GM12878 (cell line): ENCODE data around the gene MBNL1. TPM values are rescaled to one million over a fixed set of nuclear protein-coding genes. Genes with fewer than 3 reads are reported as not detected.

Experiments
- ATAC-seq: fragments of 200-7000 bp; cut with Tn5 transposase; 3 replicates; pipeline ENCODE4 v1.9.1; 2020; ENCODE audit warnings: mild to moderate bottlenecking, moderate library complexity
- BruUV-seq: library from RNA; stranded (reverse); fragments of 400-500 nt; replicated peaks from 2 replicates; lab custom pipeline; 2021; lab: Mats Ljungman, UMichigan
- CTCF ChIA-PET: fragments of 300-600 bp; sonication (Branson Sonifier 250); formaldehyde crosslinking; extraction: SDS; loops from one replicate; lab custom pipeline; 2021; ENCODE audit warnings: inconsistent platforms; lab: Yijun Ruan, JAX
- POLR2A ChIA-PET: fragments of 350-600 bp; formaldehyde crosslinking; extraction: SDS; loops from one replicate; lab custom pipeline; 2021; ENCODE audit warnings: inconsistent platforms; lab: Charles Lee
- RAD21 ChIA-PET: fragments of 300-600 bp; sonication (Branson Sonifier 250); formaldehyde crosslinking; loops from one replicate; lab custom pipeline; 2023; ENCODE audit warnings: antibody characterized with exemption; ENCODE audit not compliant: unreplicated experiment; lab: Charles Lee
- SMC1A ChIA-PET: fragments of 300-600 bp; sonication (Branson Sonifier 250); formaldehyde crosslinking; loops from one replicate; lab custom pipeline; 2023; ENCODE audit not compliant: unreplicated experiment, uncharacterized antibody; lab: Charles Lee
- DNase-seq: peaks from one replicate; pipeline ENCODE4 v3.0.0-alpha.2; 2011; ENCODE audit warnings: low read depth, low spot score
- FAIRE-seq: peaks from 3 replicates; lab custom pipeline; 2011; peaks lifted over from hg19 to GRCh38; lab: Jason Lieb, UNC
- H2AFZ ChIP-seq: 2 replicates; pipeline ENCODE4 v1.6.0; 2011; ENCODE audit warnings: low read depth, low read length, control low read depth; ENCODE audit not compliant: control insufficient read depth
- H3K27ac ChIP-seq: 2 replicates; pipeline ENCODE4 v1.5.1; 2011; ENCODE audit warnings: control low read depth; ENCODE audit not compliant: control insufficient read depth, insufficient read depth
- H3K27me3 ChIP-seq, 2 experiments: replicated peaks in 1 of 2; 2 replicates each; pipeline versions ENCODE4 v1.6.0 to v1.6.1; 2011; ENCODE audit warnings: low read length in 1 of 2; ENCODE audit not compliant: control insufficient read depth in 2 of 2, insufficient read depth in 2 of 2
- H3K36me3 ChIP-seq, 2 experiments: 2 replicates each; pipeline ENCODE4 v1.5.1; 2011; ENCODE audit warnings: low read length in 1 of 2; ENCODE audit not compliant: control insufficient read depth in 2 of 2, insufficient read depth in 2 of 2
- H3K4me1 ChIP-seq: 2 replicates; pipeline ENCODE4 v1.6.1; 2011; ENCODE audit warnings: mild to moderate bottlenecking, low read length, moderate library complexity, mixed read lengths; ENCODE audit not compliant: control insufficient read depth, insufficient read depth
- H3K4me2 ChIP-seq: 2 replicates; pipeline ENCODE4 v1.6.0; 2011; ENCODE audit warnings: control low read depth; ENCODE audit not compliant: control insufficient read depth, insufficient read depth
- H3K4me3 ChIP-seq: fragments of 200-600 bp; sonication (generic); 2 replicates; pipeline ENCODE4 v1.5.1; 2016
- H3K79me2 ChIP-seq: 2 replicates; pipeline ENCODE4 v1.6.0; 2011; ENCODE audit warnings: low read length; ENCODE audit not compliant: control insufficient read depth, insufficient read depth
- H3K9ac ChIP-seq: 2 replicates; pipeline ENCODE4 v1.8.0; 2011; ENCODE audit warnings: low read length, control low read depth, mixed read lengths; ENCODE audit not compliant: control insufficient read depth, insufficient read depth
- H3K9me3 ChIP-seq: replicated peaks from 3 replicates; pipeline ENCODE4 v1.5.1; 2011; ENCODE audit warnings: mild to moderate bottlenecking, low read length; ENCODE audit not compliant: control insufficient read depth, insufficient read depth
- H4K20me1 ChIP-seq: 2 replicates; pipeline ENCODE4 v1.6.0; 2011; ENCODE audit not compliant: control insufficient read depth, insufficient read depth
- EGR1 ChIP-seq, 2 experiments: IDR thresholded peaks; 1 replicate in 1 of 2; 2 replicates in 1 of 2; pipeline ENCODE4 v1.6.1; 2011 to 2012; ENCODE audit warnings: low read depth in 2 of 2, low read length in 2 of 2, borderline replicate concordance in 1 of 2, mild to moderate bottlenecking in 1 of 2, moderate library complexity in 1 of 2
- JUNB ChIP-seq: IDR thresholded peaks from 2 replicates; pipeline ENCODE4 v1.6.1; 2016; ENCODE audit warnings: antibody characterized with exemption, mild to moderate bottlenecking
- PAX8 ChIP-seq: fragments of 450-650 bp; IDR thresholded peaks from 2 replicates; pipeline ENCODE4 v1.6.1; 2017; ENCODE audit warnings: mild to moderate bottlenecking, moderate library complexity
- POLR2AphosphoS5 ChIP-seq: IDR thresholded peaks from 2 replicates; pipeline ENCODE4 v1.6.1; 2011; ENCODE audit warnings: mild to moderate bottlenecking, low read length, inconsistent platforms
- SREBF1 ChIP-seq: IDR thresholded peaks from 2 replicates; pipeline ENCODE4 v1.6.1; 2012; ENCODE audit warnings: mild to moderate bottlenecking, low read length
- TARDBP ChIP-seq: IDR thresholded peaks from 2 replicates; pipeline ENCODE4 v1.6.1; 2016; ENCODE audit warnings: borderline replicate concordance
- YY1 ChIP-seq: IDR thresholded peaks from 2 replicates; pipeline ENCODE4 v1.6.1; 2011; ENCODE audit warnings: low read depth, mild to moderate bottlenecking, low read length
- WGBS: methylation state at CpG from one replicate; pipeline ENCODE4 v1.1.6; 2016; ENCODE audit warnings: low lambda C conversion rate; ENCODE audit not compliant: insufficient replicate concordance, insufficient coverage; ENCODE audit errors: missing lambda C conversion rate; 5-methylcytosine and 5-hydroxymethylcytosine counted together
- in situ Hi-C: fragments of 300-500 bp; cut with MboI; formaldehyde crosslinking; loops from 9 replicates; pipeline ENCODE4 v1.14.3; 2018; ENCODE audit warnings: mixed read lengths
- intact Hi-C: fragments of 100-400 bp; cut with micrococcal nuclease; formaldehyde crosslinking; loops from one replicate; pipeline ENCODE4 v1.14.2; 2022; ENCODE audit not compliant: unreplicated experiment
- polyA plus RNA-seq, 11 experiments: library from polyadenylated mRNA; depleted of rRNA in 4 of 11; unstranded in 6 of 11; stranded (reverse) in 5 of 11; fragments of >200 nt; fragmentation: Nextera tagmentation in 4 of 11; fragmentation: Illumina TruSeq in 1 of 11; extraction: Ambion mirVana in 4 of 11; extraction: Trizol in 1 of 11; gene quantifications; 1 replicate in 1 of 11; 2 replicates in 10 of 11; pipeline versions ENCODE4 v1.2.1 to v1.2.3, GENCODE V29; 2011 to 2016; ENCODE audit warnings: inconsistent platforms in 2 of 11, missing spikeins in 2 of 11, low read depth in 1 of 11
- total RNA-seq, 4 experiments: library from RNA; depleted of rRNA in 3 of 4; stranded (reverse); fragments of >200 nt in 3 of 4; fragmentation: Illumina TruSeq in 1 of 4; extraction: Trizol in 1 of 4; gene quantifications; 2 replicates each; pipeline versions ENCODE4 v1.2.1 to v1.2.3, GENCODE V29; 2013 to 2021
- TF ChIP-seq, protein P1 (sequence below): fragments of 450-650 bp; formaldehyde crosslinking; IDR thresholded peaks from 2 replicates; pipeline ENCODE4 v1.4.0; 2022; ENCODE audit warnings: mild to moderate bottlenecking, moderate library complexity
- TF ChIP-seq, protein P2 (sequence below): IDR thresholded peaks from 2 replicates; pipeline ENCODE4 v1.6.1; 2011; ENCODE audit warnings: low read depth, mild to moderate bottlenecking, low read length, moderate library complexity, borderline replicate concordance; ENCODE audit errors: extremely low read depth
- TF ChIP-seq, protein P3 (sequence below): fragments of 450-650 bp; IDR thresholded peaks from 2 replicates; pipeline ENCODE4 v1.6.1; 2017; ENCODE audit warnings: low read depth, mild to moderate bottlenecking, moderate library complexity
- TF ChIP-seq, protein P4 (sequence below): fragments of 450-650 bp; IDR thresholded peaks from 2 replicates; pipeline ENCODE4 v1.6.1; 2017; ENCODE audit warnings: borderline replicate concordance

Gene MBNL1
- total and polyA plus RNA-seq, 10 of the 15 experiments (the other 5 are each of a cell fraction or from before 2014, with no cell fraction given): 59.6 to 337 (median 143) TPM

DNA sequence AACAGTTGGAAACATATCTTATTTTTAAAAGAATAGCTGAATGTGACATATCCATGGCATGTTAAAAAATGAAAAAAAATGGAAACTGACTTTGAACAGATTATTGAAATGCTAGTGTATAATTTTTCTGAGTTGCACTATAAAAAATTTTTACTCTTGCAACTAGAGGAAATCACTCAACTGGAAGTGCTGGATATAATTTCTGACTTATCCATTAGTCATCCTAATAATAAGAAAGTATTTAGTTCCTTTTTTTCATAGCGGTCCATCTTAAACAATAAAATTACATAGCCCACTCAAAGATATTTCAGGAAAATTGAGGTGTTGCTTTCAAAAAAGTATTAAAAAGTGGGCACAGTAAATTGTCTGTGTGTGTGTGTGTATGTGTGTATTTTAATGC, 80.7 kb downstream of the MBNL1 start:
- SMC1A ChIA-PET: interaction anchor here (1.0 kb wide), 1 partner anchor 12 kb away, joined by 3 read pairs; no protein-coding TSS in a partner anchor
- WGBS: 69% methylated on average over 1 of the region's 1 CpG
- POLR2A ChIA-PET: no interaction called here
- intact Hi-C loops: no loop called here
- RAD21 ChIA-PET: no interaction called here
- peaks cover 9% of the 10 kb centered on the region for H3K4me1 ChIP-seq
- no peaks in the 10 kb centered on the region for H4K20me1 ChIP-seq
- peak; percentile 45; the same call in 1 of the 2 replicates for TF ChIP-seq JUNB
- TF ChIP-seq, protein P1, sequence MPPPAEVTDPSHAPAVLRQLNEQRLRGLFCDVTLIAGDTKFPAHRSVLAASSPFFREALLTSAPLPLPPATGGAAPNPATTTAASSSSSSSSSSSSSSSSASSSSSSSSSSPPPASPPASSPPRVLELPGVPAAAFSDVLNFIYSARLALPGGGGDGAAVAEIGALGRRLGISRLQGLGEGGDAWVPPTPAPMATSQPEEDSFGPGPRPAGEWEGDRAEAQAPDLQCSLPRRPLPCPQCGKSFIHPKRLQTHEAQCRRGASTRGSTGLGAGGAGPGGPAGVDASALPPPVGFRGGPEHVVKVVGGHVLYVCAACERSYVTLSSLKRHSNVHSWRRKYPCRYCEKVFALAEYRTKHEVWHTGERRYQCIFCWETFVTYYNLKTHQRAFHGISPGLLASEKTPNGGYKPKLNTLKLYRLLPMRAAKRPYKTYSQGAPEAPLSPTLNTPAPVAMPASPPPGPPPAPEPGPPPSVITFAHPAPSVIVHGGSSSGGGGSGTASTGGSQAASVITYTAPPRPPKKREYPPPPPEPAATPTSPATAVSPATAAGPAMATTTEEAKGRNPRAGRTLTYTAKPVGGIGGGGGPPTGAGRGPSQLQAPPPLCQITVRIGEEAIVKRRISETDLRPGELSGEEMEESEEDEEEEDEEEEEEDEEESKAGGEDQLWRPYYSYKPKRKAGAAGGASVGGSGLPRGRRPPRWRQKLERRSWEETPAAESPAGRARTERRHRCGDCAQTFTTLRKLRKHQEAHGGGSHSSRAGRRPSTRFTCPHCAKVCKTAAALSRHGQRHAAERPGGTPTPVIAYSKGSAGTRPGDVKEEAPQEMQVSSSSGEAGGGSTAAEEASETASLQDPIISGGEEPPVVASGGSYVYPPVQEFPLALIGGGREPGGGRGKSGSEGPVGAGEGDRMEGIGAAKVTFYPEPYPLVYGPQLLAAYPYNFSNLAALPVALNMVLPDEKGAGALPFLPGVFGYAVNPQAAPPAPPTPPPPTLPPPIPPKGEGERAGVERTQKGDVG (CRISPR knock-in tag): no peak
- CTCF ChIA-PET: no interaction called here
- BruUV-seq: no TSS peak
- H2AFZ ChIP-seq: no peak overlapping the region
- DNase-seq (no peak), ATAC-seq (no peak; the same call in 2 of the 3 replicates), FAIRE-seq (no peak)
- in situ Hi-C loops: no loop called here
- H3K4me2 ChIP-seq: no peak overlapping the region
- H3K4me3 ChIP-seq: no peak overlapping the region
- no peak overlapping the region for H3K27ac ChIP-seq
- H3K36me3 ChIP-seq: peaks cover 0 to 27% of the 10 kb centered on the region in 2 experiments; a peak in 3 of 4 replicates
- H3K9me3 ChIP-seq: peaks cover 6% of the 10 kb centered on the region; the same call in 2 of the 3 replicates
- no peaks in the 10 kb centered on the region for H3K27me3 ChIP-seq
- H3K79me2 ChIP-seq: peaks cover 52% of the 10 kb centered on the region
- no peak overlapping the region for H3K9ac ChIP-seq

DNA sequence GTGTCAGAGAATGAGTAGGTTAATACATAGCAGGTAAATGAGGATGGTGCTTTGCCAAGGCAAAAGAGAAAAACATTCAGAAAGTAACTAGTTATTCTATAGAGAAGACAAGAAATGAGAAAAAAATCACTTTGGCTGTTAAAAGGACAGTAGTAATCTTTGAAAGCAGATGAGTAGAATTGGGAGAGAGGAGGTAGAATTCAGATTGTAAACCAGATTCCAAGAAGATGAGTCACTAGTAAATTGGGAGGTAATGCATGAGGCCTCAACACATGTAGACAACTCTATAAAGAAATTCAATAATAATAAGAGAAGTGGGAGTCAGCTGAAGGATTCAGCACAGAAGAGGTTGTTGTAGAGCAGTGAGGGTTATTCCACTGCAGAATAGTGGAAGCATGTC, 81.4 kb downstream of the MBNL1 start:
- DNase-seq: no peak
- peak; percentile 13 for ATAC-seq
- H3K79me2 ChIP-seq: peaks cover 53% of the 10 kb centered on the region
- H3K9ac ChIP-seq: no peak overlapping the region
- no peak overlapping the region for H3K4me3 ChIP-seq
- no peak overlapping the region for H3K4me2 ChIP-seq
- no TSS peak for BruUV-seq
- CTCF ChIA-PET: no interaction called here
- in situ Hi-C loops (no loop called here), intact Hi-C loops (no loop called here)
- SMC1A ChIA-PET: interaction anchor here (3.7 kb wide), 1 partner anchor 18 kb away, joined by 16 read pairs; no protein-coding TSS in a partner anchor
- H3K4me1 ChIP-seq: peaks cover 9% of the 10 kb centered on the region
- H3K27me3 ChIP-seq: no peaks in the 10 kb centered on the region
- H3K9me3 ChIP-seq: peaks cover 6% of the 10 kb centered on the region; the same call in 2 of the 3 replicates
- peaks cover 0 to 21% of the 10 kb centered on the region in 2 experiments; a peak in 3 of 4 replicates for H3K36me3 ChIP-seq
- H3K27ac ChIP-seq: no peak overlapping the region
- POLR2A ChIA-PET: no interaction called here
- RAD21 ChIA-PET: no interaction called here
- no peak for FAIRE-seq
- H2AFZ ChIP-seq: no peak overlapping the region
- no peaks in the 10 kb centered on the region for H4K20me1 ChIP-seq
- TF ChIP-seq EGR1 (IDR thresholded peaks at IDR 0.05; ENCODE audit: borderline replicate concordance in 1 of 2, low read depth in 2 of 2, low read length in 2 of 2): no peak
- TF ChIP-seq TARDBP: no peak
- TF ChIP-seq, protein P2, sequence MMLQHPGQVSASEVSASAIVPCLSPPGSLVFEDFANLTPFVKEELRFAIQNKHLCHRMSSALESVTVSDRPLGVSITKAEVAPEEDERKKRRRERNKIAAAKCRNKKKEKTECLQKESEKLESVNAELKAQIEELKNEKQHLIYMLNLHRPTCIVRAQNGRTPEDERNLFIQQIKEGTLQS: no peak
- no peak for TF ChIP-seq PAX8
- TF ChIP-seq SREBF1: no peak
- TF ChIP-seq YY1: no peak
- no peak for TF ChIP-seq POLR2AphosphoS5
- TF ChIP-seq, protein P3, sequence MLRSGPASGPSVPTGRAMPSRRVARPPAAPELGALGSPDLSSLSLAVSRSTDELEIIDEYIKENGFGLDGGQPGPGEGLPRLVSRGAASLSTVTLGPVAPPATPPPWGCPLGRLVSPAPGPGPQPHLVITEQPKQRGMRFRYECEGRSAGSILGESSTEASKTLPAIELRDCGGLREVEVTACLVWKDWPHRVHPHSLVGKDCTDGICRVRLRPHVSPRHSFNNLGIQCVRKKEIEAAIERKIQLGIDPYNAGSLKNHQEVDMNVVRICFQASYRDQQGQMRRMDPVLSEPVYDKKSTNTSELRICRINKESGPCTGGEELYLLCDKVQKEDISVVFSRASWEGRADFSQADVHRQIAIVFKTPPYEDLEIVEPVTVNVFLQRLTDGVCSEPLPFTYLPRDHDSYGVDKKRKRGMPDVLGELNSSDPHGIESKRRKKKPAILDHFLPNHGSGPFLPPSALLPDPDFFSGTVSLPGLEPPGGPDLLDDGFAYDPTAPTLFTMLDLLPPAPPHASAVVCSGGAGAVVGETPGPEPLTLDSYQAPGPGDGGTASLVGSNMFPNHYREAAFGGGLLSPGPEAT: no peak
- TF ChIP-seq, protein P4, sequence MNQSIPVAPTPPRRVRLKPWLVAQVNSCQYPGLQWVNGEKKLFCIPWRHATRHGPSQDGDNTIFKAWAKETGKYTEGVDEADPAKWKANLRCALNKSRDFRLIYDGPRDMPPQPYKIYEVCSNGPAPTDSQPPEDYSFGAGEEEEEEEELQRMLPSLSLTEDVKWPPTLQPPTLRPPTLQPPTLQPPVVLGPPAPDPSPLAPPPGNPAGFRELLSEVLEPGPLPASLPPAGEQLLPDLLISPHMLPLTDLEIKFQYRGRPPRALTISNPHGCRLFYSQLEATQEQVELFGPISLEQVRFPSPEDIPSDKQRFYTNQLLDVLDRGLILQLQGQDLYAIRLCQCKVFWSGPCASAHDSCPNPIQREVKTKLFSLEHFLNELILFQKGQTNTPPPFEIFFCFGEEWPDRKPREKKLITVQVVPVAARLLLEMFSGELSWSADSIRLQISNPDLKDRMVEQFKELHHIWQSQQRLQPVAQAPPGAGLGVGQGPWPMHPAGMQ: no peak
